Cardiac muscle cell (in vitro differentiated cells and primary cell): ENCODE data around the gene AOPEP. TPM values are rescaled to one million over a fixed set of nuclear protein-coding genes. Genes with fewer than 3 reads are reported as not detected.

Experiments used
- DNase-seq, 2 donors: peaks; one replicate each; pipeline versions ENCODE4 v3.0.0 to v3.0.0-alpha.2; 2010 to 2017; ENCODE audit warnings: low read depth in 1 of 2, low spot score in 1 of 2
- H3K27ac ChIP-seq: fragments of 200-600 bp; sonication (generic); 2 replicates; pipeline ENCODE4 v1.5.1; 2016
- H3K27me3 ChIP-seq: fragments of 200-600 bp; sonication (generic); 2 replicates; pipeline ENCODE4 v1.6.0; 2016; ENCODE audit warnings: control low read depth
- H3K36me3 ChIP-seq: fragments of 200-600 bp; sonication (generic); 2 replicates; pipeline ENCODE4 v1.5.1; 2016; ENCODE audit warnings: control low read depth
- H3K4me1 ChIP-seq: fragments of 200-600 bp; sonication (generic); 2 replicates; pipeline ENCODE4 v1.8.1; 2017; ENCODE audit warnings: low read depth, mild to moderate bottlenecking, mixed run types
- H3K4me3 ChIP-seq: fragments of 200-600 bp; sonication (generic); 2 replicates; pipeline ENCODE4 v1.5.1; 2016; ENCODE audit warnings: mild to moderate bottlenecking
- H3K9me3 ChIP-seq: fragments of 200-600 bp; sonication (generic); 2 replicates; pipeline ENCODE4 v1.5.1; 2017; ENCODE audit warnings: low read depth, mild to moderate bottlenecking, control low read depth
- CTCF ChIP-seq: IDR thresholded peaks from 2 replicates; pipeline ENCODE4 v1.5.1; 2012; ENCODE audit warnings: low read depth, mild to moderate bottlenecking, low read length
- polyA plus RNA-seq: library from polyadenylated mRNA; unstranded; fragments of >200 nt; fragmentation: Nextera tagmentation; extraction: Ambion mirVana; gene quantifications from 2 replicates; pipeline ENCODE4 v1.2.1, GENCODE V29; 2016
- total RNA-seq: library from RNA; depleted of rRNA; stranded (reverse); fragments of >200 nt; gene quantifications from 2 replicates; pipeline ENCODE4 v1.2.3, GENCODE V29; 2016

AOPEP gene
- total and polyA plus RNA-seq, 2 experiments from 2014 or later, result 46.8 to 88.7 TPM

- Histone ChIP-seq H3K9me3 (no peaks in the 10 kb centered on the region), H3K27ac (no peak overlapping the region), H3K27me3 (no peaks in the 10 kb centered on the region), H3K36me3 (peaks cover 3% of the 10 kb centered on the region), H3K4me3 (no peak overlapping the region), H3K4me1 (peaks cover 12% of the 10 kb centered on the region)
- DNase-seq, result no peak
- no peak for TF ChIP-seq CTCF
These were observed 376.1 kb downstream of the AOPEP start for GRCh38 chr9:95102572-95102971.

- no peaks in the 10 kb centered on the region for H3K9me3 ChIP-seq
These were observed 376.8 kb downstream of the AOPEP start for GRCh38 chr9:95103281-95103771.

GRCh38 chr9:95103871-95104580 is 377.5 kb downstream of the AOPEP start:
- H3K27me3 ChIP-seq, result no peaks in the 10 kb centered on the region
- H3K27ac ChIP-seq, result no peak overlapping the region
- no peaks in the 10 kb centered on the region for H3K9me3 ChIP-seq
- peaks cover 3% of the 10 kb centered on the region for H3K36me3 ChIP-seq
- DNase-seq, result peak in 1 of 2 donors; percentile 15
- peaks cover 2% of the 10 kb centered on the region for H3K4me1 ChIP-seq
- no peak for TF ChIP-seq CTCF
- no peak overlapping the region for H3K4me3 ChIP-seq

More at GRCh38 chr9:95103281-95103771, 376.8 kb downstream of the AOPEP start:
- peak; percentile 19 for TF ChIP-seq CTCF
- peaks cover 3% of the 10 kb centered on the region for H3K36me3 ChIP-seq
- peaks cover 8% of the 10 kb centered on the region for H3K4me1 ChIP-seq
- no peak overlapping the region for H3K27ac ChIP-seq
- peak in 1 of 2 donors; percentile 20 for DNase-seq
- no peaks in the 10 kb centered on the region for H3K27me3 ChIP-seq
- H3K4me3 ChIP-seq, result no peak overlapping the region

- Histone ChIP-seq H3K4me1 (no peaks in the 10 kb centered on the region), H3K9me3 (no peaks in the 10 kb centered on the region), H3K27me3 (no peaks in the 10 kb centered on the region), H3K4me3 (no peak overlapping the region), H3K36me3 (peaks cover 3% of the 10 kb centered on the region), H3K27ac (no peak overlapping the region)
- no peak for DNase-seq
- TF ChIP-seq CTCF, result no peak
These were observed 378.1 kb downstream of the AOPEP start for GRCh38 chr9:95104581-95104960.

- H3K9me3 ChIP-seq, result no peaks in the 10 kb centered on the region
- H3K4me3 ChIP-seq, result no peak overlapping the region
- no peak for TF ChIP-seq CTCF
- DNase-seq, result no peak
- peaks cover 3% of the 10 kb centered on the region for H3K36me3 ChIP-seq
- H3K4me1 ChIP-seq, result no peaks in the 10 kb centered on the region
- H3K27ac ChIP-seq, result no peak overlapping the region
- H3K27me3 ChIP-seq, result no peaks in the 10 kb centered on the region
These were observed 378.5 kb downstream of the AOPEP start for GRCh38 chr9:95104980-95105379.
